GM23248 (cell line): Measurements from ENCODE around the gene PRXL2A. TPM values are rescaled to one million over a fixed set of nuclear protein-coding genes. Genes with fewer than 3 reads are reported as not detected.

Experiments
- DNase-seq: peaks from one replicate; pipeline ENCODE4 v3.0.0-alpha.2; 2015
- H2AFZ ChIP-seq: fragments of 200-600 bp; sonication (generic); 2 replicates; pipeline ENCODE4 v1.6.1; 2016; ENCODE audit warnings: antibody characterized with exemption
- H3F3A ChIP-seq: fragments of 200-600 bp; sonication (generic); 2 replicates; pipeline ENCODE4 v1.6.1; 2016; ENCODE audit warnings: mild to moderate bottlenecking, antibody characterized with exemption, mixed run types; ENCODE audit not compliant: insufficient read depth
- H3K27ac ChIP-seq: fragments of 200-600 bp; sonication (generic); 2 replicates; pipeline ENCODE4 v1.5.1; 2016; ENCODE audit warnings: mild to moderate bottlenecking
- H3K27me3 ChIP-seq: fragments of 200-600 bp; sonication (generic); replicated peaks from 2 replicates; pipeline ENCODE4 v1.6.1; 2016; ENCODE audit warnings: mild to moderate bottlenecking; ENCODE audit not compliant: insufficient read depth
- H3K36me3 ChIP-seq: fragments of 200-600 bp; sonication (generic); 2 replicates; pipeline ENCODE4 v1.6.1; 2016; ENCODE audit warnings: low read depth, mild to moderate bottlenecking
- H3K4me1 ChIP-seq: fragments of 200-600 bp; sonication (generic); 2 replicates; pipeline ENCODE4 v1.6.1; 2016; ENCODE audit warnings: mild to moderate bottlenecking; ENCODE audit not compliant: insufficient read depth
- H3K4me2 ChIP-seq: fragments of 200-600 bp; sonication (generic); one replicate; pipeline ENCODE4 v1.6.1; 2016; ENCODE audit warnings: mild to moderate bottlenecking; ENCODE audit not compliant: unreplicated experiment
- H3K4me3 ChIP-seq: fragments of 200-600 bp; sonication (generic); 2 replicates; pipeline ENCODE4 v1.5.1; 2016; ENCODE audit warnings: mild to moderate bottlenecking
- H3K79me2 ChIP-seq: fragments of 200-600 bp; sonication (generic); 2 replicates; pipeline ENCODE4 v1.6.1; 2016; ENCODE audit warnings: mild to moderate bottlenecking; ENCODE audit not compliant: insufficient read depth
- H3K9ac ChIP-seq: fragments of 200-600 bp; sonication (generic); 2 replicates; pipeline ENCODE4 v1.6.1; 2016; ENCODE audit warnings: mild to moderate bottlenecking
- H3K9me2 ChIP-seq: fragments of 200-600 bp; sonication (generic); 2 replicates; pipeline ENCODE4 v1.6.1; 2016; ENCODE audit warnings: mixed run types, mild to moderate bottlenecking, moderate library complexity; ENCODE audit not compliant: insufficient read depth
- H3K9me3 ChIP-seq: fragments of 200-600 bp; sonication (generic); one replicate; pipeline ENCODE4 v1.6.1; 2017; ENCODE audit warnings: low read depth
- H4K20me1 ChIP-seq: fragments of 200-600 bp; sonication (generic); 2 replicates; pipeline ENCODE4 v1.6.0; 2016; ENCODE audit not compliant: insufficient read depth
- EZH2 ChIP-seq: fragments of 200-600 bp; sonication (generic); IDR thresholded peaks from 2 replicates; pipeline ENCODE4 v1.6.1; 2018; ENCODE audit warnings: antibody characterized with exemption, mild to moderate bottlenecking; ENCODE audit not compliant: insufficient read depth, poor library complexity, severe bottlenecking
- EZH2phosphoT487 ChIP-seq: fragments of 200-600 bp; sonication (generic); IDR thresholded peaks from 2 replicates; pipeline ENCODE4 v1.6.1; 2018; ENCODE audit warnings: antibody characterized with exemption, moderate library complexity, mild to moderate bottlenecking, low read depth; ENCODE audit not compliant: insufficient read depth
- WGBS, 2 experiments: methylation state at CpG; one replicate each; pipeline ENCODE4 v1.1.6; 2015 to 2017; ENCODE audit warnings: low lambda C conversion rate in 2 of 2, low coverage in 1 of 2; ENCODE audit errors: missing lambda C conversion rate in 2 of 2; 5-methylcytosine and 5-hydroxymethylcytosine counted together
- in situ Hi-C: fragments of 300-500 bp; cut with MboI; formaldehyde crosslinking; loops from 2 replicates; pipeline ENCODE4 v1.15.0; 2020
- polyA plus RNA-seq: library from polyadenylated mRNA; unstranded; fragments of >200 nt; fragmentation: Nextera tagmentation; extraction: Ambion mirVana; gene quantifications from 2 replicates; pipeline ENCODE4 v1.2.1, GENCODE V29; 2016
- total RNA-seq: library from RNA; depleted of rRNA; stranded (reverse); fragments of >200 nt; shearing (Covaris generic); gene quantifications from 2 replicates; pipeline ENCODE4 v1.2.3, GENCODE V29; 2014

The PRXL2A gene
- total and polyA plus RNA-seq, 2 experiments from 2014 or later, result 0.15 TPM; not detected in 1

GRCh38 chr10:80462981-80463741, 54.8 kb downstream of the PRXL2A start:
- Histone ChIP-seq H3K4me3 (peak overlapping the region; percentile 9; the same call in 1 of the 2 replicates), H3K79me2 (peaks cover 95% of the 10 kb centered on the region), H3K4me1 (peaks cover 66% of the 10 kb centered on the region), H2AFZ (no peak overlapping the region), H3K27me3 (no peaks in the 10 kb centered on the region), H3K9me3 (no peaks in the 10 kb centered on the region), H4K20me1 (no peaks in the 10 kb centered on the region), H3K4me2 (peak overlapping the region; percentile 35), H3K9ac (peak overlapping the region; percentile 15), H3F3A (peaks cover 36% of the 10 kb centered on the region), H3K27ac (peak overlapping the region; percentile 51), H3K36me3 (no peaks in the 10 kb centered on the region), H3K9me2 (no peaks in the 10 kb centered on the region)
- DNase-seq, result peak; percentile 73
- TF ChIP-seq EZH2phosphoT487 (no peak), EZH2 (no peak)
- 6 to 10% methylated on average over 5 of the region's 5 CpGs for WGBS, 2 experiments
- in situ Hi-C loops, result no loop called here

GRCh38 chr10:80463868-80464267, 55.5 kb downstream of the PRXL2A start:
- Histone ChIP-seq H3K4me1 (peaks cover 60% of the 10 kb centered on the region), H4K20me1 (no peaks in the 10 kb centered on the region), H3K36me3 (no peaks in the 10 kb centered on the region), H3K9me2 (no peaks in the 10 kb centered on the region), H3K9ac (no peak overlapping the region), H3K27me3 (no peaks in the 10 kb centered on the region), H2AFZ (no peak overlapping the region), H3K9me3 (no peaks in the 10 kb centered on the region), H3F3A (peaks cover 29% of the 10 kb centered on the region), H3K27ac (0 out of 2 replicates have a peak overlapping the region, but pooled peaks have one; percentile 51), H3K4me3 (no peak overlapping the region), H3K4me2 (no peak overlapping the region), H3K79me2 (peaks cover 95% of the 10 kb centered on the region)
- no peak for DNase-seq
- TF ChIP-seq EZH2, result no peak
- no peak for TF ChIP-seq EZH2phosphoT487
- 75 to 81% methylated on average over 10 of the region's 10 CpGs for WGBS, 2 experiments
- in situ Hi-C loops, result no loop called here

GRCh38 chr10:80464557-80465450, 56.5 kb downstream of the PRXL2A start:
- Histone ChIP-seq H3K4me1 (peaks cover 51% of the 10 kb centered on the region), H3F3A (peaks cover 23% of the 10 kb centered on the region), H3K4me2 (peak overlapping the region; percentile 47), H3K79me2 (peaks cover 100% of the 10 kb centered on the region), H3K9me3 (no peaks in the 10 kb centered on the region), H4K20me1 (no peaks in the 10 kb centered on the region), H3K9me2 (no peaks in the 10 kb centered on the region), H2AFZ (peak overlapping the region; percentile 74), H3K9ac (peak overlapping the region; percentile 62), H3K36me3 (no peaks in the 10 kb centered on the region), H3K27ac (no peak overlapping the region), H3K4me3 (no peak overlapping the region), H3K27me3 (no peaks in the 10 kb centered on the region)
- in situ Hi-C loops, result no loop called here
- DNase-seq, result peak; percentile 63
- TF ChIP-seq EZH2 (no peak), EZH2phosphoT487 (no peak)
- 40 to 47% methylated on average over 14 of the region's 14 CpGs for WGBS, 2 experiments

- Histone ChIP-seq H3K79me2 (peaks cover 100% of the 10 kb centered on the region), H3K4me2 (peak overlapping the region; percentile 47), H2AFZ (peak overlapping the region; percentile 74), H3K36me3 (no peaks in the 10 kb centered on the region), H4K20me1 (no peaks in the 10 kb centered on the region), H3K27me3 (no peaks in the 10 kb centered on the region), H3F3A (peaks cover 18% of the 10 kb centered on the region), H3K4me3 (no peak overlapping the region), H3K27ac (no peak overlapping the region), H3K9me2 (no peaks in the 10 kb centered on the region), H3K4me1 (peaks cover 44% of the 10 kb centered on the region), H3K9ac (peak overlapping the region; percentile 62), H3K9me3 (no peaks in the 10 kb centered on the region)
- 60 to 73% methylated on average over 3 of the region's 3 CpGs for WGBS, 2 experiments
- in situ Hi-C loops, result no loop called here
- DNase-seq, result no peak
- TF ChIP-seq EZH2phosphoT487, result no peak
- TF ChIP-seq EZH2, result no peak
Measured at GRCh38 chr10:80465451-80465835, 57.1 kb downstream of the PRXL2A start.
